Measurements from ENCODE around the gene ACAP2. TPM values are rescaled to one million over a fixed set of nuclear protein-coding genes. Genes with fewer than 3 reads are reported as not detected.
"Not testable (repeated sequence)": the region's sequence is repeated elsewhere in the genome, so short reads cannot be mapped to it uniquely, and the experiment has no call there.

Gene ACAP2, protein sequence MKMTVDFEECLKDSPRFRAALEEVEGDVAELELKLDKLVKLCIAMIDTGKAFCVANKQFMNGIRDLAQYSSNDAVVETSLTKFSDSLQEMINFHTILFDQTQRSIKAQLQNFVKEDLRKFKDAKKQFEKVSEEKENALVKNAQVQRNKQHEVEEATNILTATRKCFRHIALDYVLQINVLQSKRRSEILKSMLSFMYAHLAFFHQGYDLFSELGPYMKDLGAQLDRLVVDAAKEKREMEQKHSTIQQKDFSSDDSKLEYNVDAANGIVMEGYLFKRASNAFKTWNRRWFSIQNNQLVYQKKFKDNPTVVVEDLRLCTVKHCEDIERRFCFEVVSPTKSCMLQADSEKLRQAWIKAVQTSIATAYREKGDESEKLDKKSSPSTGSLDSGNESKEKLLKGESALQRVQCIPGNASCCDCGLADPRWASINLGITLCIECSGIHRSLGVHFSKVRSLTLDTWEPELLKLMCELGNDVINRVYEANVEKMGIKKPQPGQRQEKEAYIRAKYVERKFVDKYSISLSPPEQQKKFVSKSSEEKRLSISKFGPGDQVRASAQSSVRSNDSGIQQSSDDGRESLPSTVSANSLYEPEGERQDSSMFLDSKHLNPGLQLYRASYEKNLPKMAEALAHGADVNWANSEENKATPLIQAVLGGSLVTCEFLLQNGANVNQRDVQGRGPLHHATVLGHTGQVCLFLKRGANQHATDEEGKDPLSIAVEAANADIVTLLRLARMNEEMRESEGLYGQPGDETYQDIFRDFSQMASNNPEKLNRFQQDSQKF
- 61.2 TPM for total RNA-seq (ENCODE audit: unreplicated experiment)
- long read RNA-seq, full-length matches to known transcripts: 5 of 23 reads
- long read RNA-seq, partial matches to known transcripts: 13 of 23 reads
- long read RNA-seq, other reads (novel, unspliced or antisense): 5 of 23 reads

DNA sequence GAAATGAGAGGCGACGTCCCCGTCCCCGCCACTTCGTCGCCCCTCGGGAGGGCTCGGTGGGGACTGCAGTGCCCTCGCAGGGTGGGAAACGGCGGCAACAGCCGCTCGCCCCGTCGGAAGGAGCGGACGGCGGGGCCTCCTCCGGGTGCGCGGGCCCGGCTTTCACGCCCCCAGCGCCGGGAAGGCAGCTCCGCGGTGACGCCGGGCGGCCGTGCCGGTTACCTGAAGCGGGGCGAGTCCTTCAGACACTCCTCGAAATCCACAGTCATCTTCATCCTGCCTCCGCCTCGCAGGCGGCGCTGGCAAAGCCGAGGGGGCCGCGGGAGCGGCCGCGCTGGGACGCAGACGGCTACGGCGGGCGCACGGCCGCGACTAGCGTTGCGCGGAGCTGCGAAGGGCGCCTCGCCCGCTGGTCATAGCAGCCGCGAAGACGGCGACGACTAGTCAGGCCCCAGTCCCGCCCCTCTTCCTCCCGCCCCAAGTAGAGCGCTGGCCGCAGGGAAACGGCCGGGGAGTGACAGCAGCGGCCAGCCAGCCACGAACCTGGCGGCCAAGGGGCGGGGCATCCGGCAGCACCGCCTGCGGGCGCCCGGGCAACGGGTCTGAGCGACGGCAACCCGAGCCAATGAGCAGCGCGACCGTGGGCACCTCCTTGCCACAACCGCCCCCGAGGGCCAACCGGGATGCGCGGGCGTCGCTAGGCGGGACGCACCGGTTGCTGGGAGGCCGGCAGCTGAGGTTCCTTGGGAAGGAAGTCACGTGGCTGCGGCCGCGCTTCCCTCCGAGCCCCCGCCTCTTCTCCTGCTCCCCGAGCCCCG, at the start of gene ACAP2:
ACAP2 (minus strand) TSS at position 448 of the 818 bp plus-strand sequence; CDS start at position 275, 173 bp downstream.
- Mint-ChIP-seq H3K4me3 (ENCODE audit: unreplicated experiment) (peak within 1 kb of the TSS; percentile 97), H3K27me3 (ENCODE audit: unreplicated experiment) (peaks cover 6% of the 10 kb centered on the region), H3K27ac (ENCODE audit: unreplicated experiment) (peak within 1 kb of the TSS; percentile 89), H3K9me3 (ENCODE audit: unreplicated experiment) (no peaks in the 10 kb centered on the region), H3K36me3 (ENCODE audit: low read depth, unreplicated experiment) (peaks cover 8% of the 10 kb centered on the region), H3K4me1 (ENCODE audit: unreplicated experiment) (peaks cover 27% of the 10 kb centered on the region)
- peak; percentile 100 for DNase-seq (ENCODE audit: low spot score)
- TF ChIP-seq, protein P1, sequence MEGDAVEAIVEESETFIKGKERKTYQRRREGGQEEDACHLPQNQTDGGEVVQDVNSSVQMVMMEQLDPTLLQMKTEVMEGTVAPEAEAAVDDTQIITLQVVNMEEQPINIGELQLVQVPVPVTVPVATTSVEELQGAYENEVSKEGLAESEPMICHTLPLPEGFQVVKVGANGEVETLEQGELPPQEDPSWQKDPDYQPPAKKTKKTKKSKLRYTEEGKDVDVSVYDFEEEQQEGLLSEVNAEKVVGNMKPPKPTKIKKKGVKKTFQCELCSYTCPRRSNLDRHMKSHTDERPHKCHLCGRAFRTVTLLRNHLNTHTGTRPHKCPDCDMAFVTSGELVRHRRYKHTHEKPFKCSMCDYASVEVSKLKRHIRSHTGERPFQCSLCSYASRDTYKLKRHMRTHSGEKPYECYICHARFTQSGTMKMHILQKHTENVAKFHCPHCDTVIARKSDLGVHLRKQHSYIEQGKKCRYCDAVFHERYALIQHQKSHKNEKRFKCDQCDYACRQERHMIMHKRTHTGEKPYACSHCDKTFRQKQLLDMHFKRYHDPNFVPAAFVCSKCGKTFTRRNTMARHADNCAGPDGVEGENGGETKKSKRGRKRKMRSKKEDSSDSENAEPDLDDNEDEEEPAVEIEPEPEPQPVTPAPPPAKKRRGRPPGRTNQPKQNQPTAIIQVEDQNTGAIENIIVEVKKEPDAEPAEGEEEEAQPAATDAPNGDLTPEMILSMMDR (IDR thresholded peaks at IDR 0.05; ENCODE audit: unreplicated experiment): no peak

DNA sequence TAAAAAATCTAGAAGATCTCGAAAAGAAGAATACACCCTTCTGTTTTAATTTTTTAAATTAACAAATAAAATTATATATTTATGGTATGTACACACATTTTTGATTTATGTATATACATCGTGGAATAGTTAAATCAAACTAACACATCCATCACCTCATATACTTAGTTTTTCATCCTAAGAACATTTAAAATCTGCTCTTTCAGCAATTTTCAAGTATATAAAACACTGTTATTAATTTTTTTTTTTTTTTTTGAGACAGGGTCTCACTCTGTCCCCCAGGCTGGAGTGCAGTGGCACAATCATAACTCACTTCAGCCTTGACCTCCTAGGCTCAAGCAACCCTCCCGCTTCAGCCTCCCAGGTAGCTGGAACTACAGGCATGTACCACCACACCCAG, 32.8 kb upstream of the ACAP2 start:
- Mint-ChIP-seq H3K4me1 (ENCODE audit: unreplicated experiment) (no peaks in the 10 kb centered on the region), H3K9me3 (ENCODE audit: unreplicated experiment) (no peaks in the 10 kb centered on the region), H3K27me3 (ENCODE audit: unreplicated experiment) (peaks cover 6% of the 10 kb centered on the region)

DNA sequence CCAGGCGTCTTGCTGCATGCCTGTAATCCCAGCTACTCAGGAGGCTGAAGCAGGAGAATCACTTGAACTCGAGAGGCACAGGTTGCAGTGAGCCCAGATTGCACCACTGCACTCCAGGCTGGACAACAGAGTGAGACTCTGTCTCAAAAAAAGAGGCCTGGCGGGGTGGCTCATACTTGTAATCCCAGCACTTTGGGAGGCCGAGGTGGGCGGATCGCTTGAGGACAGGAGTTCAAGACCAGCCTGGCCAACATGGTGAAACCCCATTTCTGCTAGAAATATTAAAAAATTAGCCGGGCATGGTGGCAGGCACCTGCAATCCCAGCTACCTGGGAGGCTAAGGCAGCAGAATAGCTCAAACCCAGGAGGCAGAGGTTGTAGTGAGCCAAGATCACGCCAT, 32.3 kb upstream of the ACAP2 start:
- H3K4me1 Mint-ChIP-seq (ENCODE audit: unreplicated experiment); H3K9me3 Mint-ChIP-seq (ENCODE audit: unreplicated experiment); H3K4me3 Mint-ChIP-seq (ENCODE audit: unreplicated experiment); DNase-seq (ENCODE audit: low spot score); H3K27ac Mint-ChIP-seq (ENCODE audit: unreplicated experiment); H3K27me3 Mint-ChIP-seq (ENCODE audit: unreplicated experiment); H3K36me3 Mint-ChIP-seq (ENCODE audit: low read depth, unreplicated experiment): not testable (repeated sequence)

More for the DNA sequence above, 32.8 kb upstream of the ACAP2 start:
- TF ChIP-seq, protein P1 (IDR thresholded peaks at IDR 0.05; ENCODE audit: unreplicated experiment): no peak
- Mint-ChIP-seq H3K36me3 (ENCODE audit: low read depth, unreplicated experiment) (peaks cover 4% of the 10 kb centered on the region), H3K27ac (ENCODE audit: unreplicated experiment) (no peak overlapping the region), H3K4me3 (ENCODE audit: unreplicated experiment) (no peak overlapping the region)
- no peak for DNase-seq (ENCODE audit: low spot score)

DNA sequence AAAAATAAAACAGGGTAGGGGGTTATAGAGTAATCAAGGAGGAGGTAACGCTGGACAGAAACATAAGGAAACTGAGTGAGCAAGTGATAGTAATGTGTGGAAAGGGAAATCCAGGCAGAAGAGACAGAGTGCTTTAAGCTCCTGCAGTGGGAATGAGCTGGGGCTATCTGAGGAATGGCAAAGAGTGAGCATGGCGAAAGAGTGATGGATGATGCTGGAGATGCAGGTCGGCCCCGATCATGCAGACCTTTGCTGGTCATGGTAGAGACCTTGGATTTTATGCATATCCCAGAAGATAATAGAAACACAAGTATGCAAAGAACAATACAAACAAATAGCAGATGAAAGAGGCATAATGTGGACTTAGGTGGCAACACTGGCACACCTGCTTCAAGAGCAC, 26.0 kb upstream of the ACAP2 start:
- Mint-ChIP-seq H3K36me3 (ENCODE audit: low read depth, unreplicated experiment) (no peaks in the 10 kb centered on the region), H3K4me3 (ENCODE audit: unreplicated experiment) (no peak overlapping the region), H3K4me1 (ENCODE audit: unreplicated experiment) (no peaks in the 10 kb centered on the region), H3K9me3 (ENCODE audit: unreplicated experiment) (no peaks in the 10 kb centered on the region), H3K27ac (ENCODE audit: unreplicated experiment) (no peak overlapping the region), H3K27me3 (ENCODE audit: unreplicated experiment) (peaks cover 5% of the 10 kb centered on the region)
- no peak for DNase-seq (ENCODE audit: low spot score)
- TF ChIP-seq, protein P1 (IDR thresholded peaks at IDR 0.05; ENCODE audit: unreplicated experiment): no peak

DNA sequence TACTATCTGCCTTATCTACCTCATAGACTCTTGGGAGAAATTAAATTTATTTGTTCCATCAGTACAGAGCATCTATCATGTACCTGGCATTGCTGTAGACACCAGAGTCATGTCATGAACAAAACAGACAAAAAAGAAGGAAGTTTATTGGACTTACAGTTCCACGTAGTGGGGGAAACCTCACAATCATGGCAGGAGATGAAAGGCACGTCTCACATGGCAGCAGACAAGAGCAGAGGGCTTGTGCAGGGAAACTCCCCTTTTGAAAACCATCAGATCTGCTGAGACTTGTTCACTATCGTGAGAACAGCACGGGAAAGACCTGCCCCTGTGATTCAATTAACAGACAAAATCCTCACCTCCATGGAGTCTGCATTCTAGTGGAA, 25.6 kb upstream of the ACAP2 start:
- no peak overlapping the region for H3K4me3 Mint-ChIP-seq (ENCODE audit: unreplicated experiment)
- peaks cover 5% of the 10 kb centered on the region for H3K27me3 Mint-ChIP-seq (ENCODE audit: unreplicated experiment)
- H3K9me3 Mint-ChIP-seq (ENCODE audit: unreplicated experiment): no peaks in the 10 kb centered on the region
- H3K36me3 Mint-ChIP-seq (ENCODE audit: low read depth, unreplicated experiment): no peaks in the 10 kb centered on the region
- DNase-seq (ENCODE audit: low spot score): no peak
- TF ChIP-seq, protein P1 (IDR thresholded peaks at IDR 0.05; ENCODE audit: unreplicated experiment): no peak
- no peak overlapping the region for H3K27ac Mint-ChIP-seq (ENCODE audit: unreplicated experiment)
- H3K4me1 Mint-ChIP-seq (ENCODE audit: unreplicated experiment): no peaks in the 10 kb centered on the region
